Mesendoderm (in vitro differentiated cells): ENCODE results near the gene SPDYC.

Source experiments
- DNase-seq: peaks from one replicate; pipeline ENCODE4 v3.0.0; 2013
- H2AK5ac ChIP-seq: 2 replicates; pipeline ENCODE4 v1.6.1; 2013; ENCODE audit warnings: low read length, inconsistent platforms
- H2BK120ac ChIP-seq: 2 replicates; pipeline ENCODE4 v1.6.1; 2013; ENCODE audit warnings: low read depth, mild to moderate bottlenecking, low read length, moderate library complexity, mixed read lengths
- H2BK15ac ChIP-seq: replicated peaks from 2 replicates; pipeline ENCODE4 v1.6.1; 2013; ENCODE audit warnings: low read depth, mild to moderate bottlenecking, moderate library complexity
- H2BK5ac ChIP-seq: 2 replicates; pipeline ENCODE4 v1.6.1; 2013; ENCODE audit warnings: low read length, inconsistent platforms
- H3K18ac ChIP-seq: 2 replicates; pipeline ENCODE4 v1.6.1; 2013; ENCODE audit warnings: mild to moderate bottlenecking, low read length, mixed read lengths
- H3K23ac ChIP-seq: one replicate; pipeline ENCODE4 v1.6.1; 2013; ENCODE audit warnings: low read length
- H3K27ac ChIP-seq: 2 replicates; pipeline ENCODE4 v1.5.1; 2013; ENCODE audit warnings: low read depth, mild to moderate bottlenecking, inconsistent platforms, low read length, moderate library complexity
- H3K27me3 ChIP-seq: 2 replicates; pipeline ENCODE4 v1.6.1; 2013; ENCODE audit warnings: low read length, control low read depth, mild to moderate bottlenecking, inconsistent platforms; ENCODE audit not compliant: insufficient read depth, poor library complexity
- H3K36me3 ChIP-seq: 2 replicates; pipeline ENCODE4 v1.6.1; 2013; ENCODE audit warnings: low read length, inconsistent platforms; ENCODE audit not compliant: control insufficient read depth, insufficient read depth
- H3K4ac ChIP-seq: one replicate; pipeline ENCODE4 v1.6.1; 2013; ENCODE audit warnings: low read depth, mild to moderate bottlenecking, low read length, moderate library complexity
- H3K4me1 ChIP-seq: 2 replicates; pipeline ENCODE4 v1.6.1; 2013; ENCODE audit warnings: low read depth, low read length, inconsistent platforms; ENCODE audit not compliant: control insufficient read depth
- H3K4me2 ChIP-seq: 2 replicates; pipeline ENCODE4 v1.6.1; 2013; ENCODE audit warnings: low read length
- H3K4me3 ChIP-seq: 2 replicates; pipeline ENCODE4 v1.5.1; 2013; ENCODE audit warnings: mild to moderate bottlenecking, low read length
- H3K56ac ChIP-seq: one replicate; pipeline ENCODE4 v1.6.1; 2013; ENCODE audit warnings: low read length
- H3K79me1 ChIP-seq: 2 replicates; pipeline ENCODE4 v1.6.1; 2013; ENCODE audit warnings: low read length, inconsistent platforms
- H3K79me2 ChIP-seq: 2 replicates; pipeline ENCODE4 v1.6.1; 2013; ENCODE audit warnings: mild to moderate bottlenecking, low read length; ENCODE audit not compliant: control insufficient read depth, insufficient read depth
- H3K9ac ChIP-seq: 2 replicates; pipeline ENCODE4 v1.6.1; 2013; ENCODE audit warnings: low read length, inconsistent platforms
- H4K5ac ChIP-seq: one replicate; pipeline ENCODE4 v1.6.1; 2013; ENCODE audit warnings: low read length
- H4K8ac ChIP-seq: one replicate; pipeline ENCODE4 v1.6.1; 2013; ENCODE audit warnings: low read depth, mild to moderate bottlenecking, control low read depth, low read length, moderate library complexity
- WGBS: extraction: QIAGEN DNeasy Blood & Tissue Kit; methylation state at CpG from one replicate; pipeline ENCODE4 v1.1.7; 2013; ENCODE audit warnings: low lambda C conversion rate, missing lambda C conversion rate; ENCODE audit not compliant: insufficient coverage; ENCODE audit errors: extremely low coverage; 5-methylcytosine and 5-hydroxymethylcytosine counted together

Gene SPDYC

DNA sequence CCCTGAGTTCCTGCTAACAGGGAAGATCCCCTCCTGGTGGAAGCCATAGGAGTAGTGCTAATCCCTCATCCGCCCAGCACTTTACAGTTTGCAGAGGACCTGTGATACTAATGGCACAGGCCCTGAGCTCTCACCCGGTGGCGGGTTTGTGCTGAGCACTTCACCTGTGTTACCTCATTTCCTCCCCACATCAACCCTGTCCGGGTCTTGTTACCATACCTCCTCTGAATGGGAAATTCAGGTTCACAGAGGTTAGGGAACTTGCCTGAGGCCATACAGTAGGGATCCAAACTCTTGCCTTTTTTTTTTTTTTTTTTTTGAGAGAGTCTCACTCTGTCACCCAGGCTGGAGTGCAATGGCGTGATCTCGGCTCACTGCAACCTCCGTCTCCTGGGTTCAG, 36.9 kb downstream of the SPDYC start:
- Histone ChIP-seq H4K5ac (no peak overlapping the region), H2BK120ac (no peak overlapping the region), H2AK5ac (no peak overlapping the region), H4K8ac (no peak overlapping the region), H3K4me1 (no peaks in the 10 kb centered on the region), H3K4ac (no peak overlapping the region), H3K79me1 (no peaks in the 10 kb centered on the region), H3K56ac (no peak overlapping the region), H2BK15ac (no peak overlapping the region), H3K4me2 (no peak overlapping the region), H2BK5ac (no peak overlapping the region), H3K23ac (no peak overlapping the region), H3K27me3 (no peaks in the 10 kb centered on the region), H3K18ac (no peak overlapping the region), H3K9ac (no peak overlapping the region), H3K36me3 (peaks cover 9% of the 10 kb centered on the region), H3K79me2 (no peaks in the 10 kb centered on the region), H3K27ac (no peak overlapping the region), H3K4me3 (no peak overlapping the region)
- DNase-seq, result peak; percentile 55
- no CpG with 5 or more reads among the region's 7 CpGs for WGBS

DNA sequence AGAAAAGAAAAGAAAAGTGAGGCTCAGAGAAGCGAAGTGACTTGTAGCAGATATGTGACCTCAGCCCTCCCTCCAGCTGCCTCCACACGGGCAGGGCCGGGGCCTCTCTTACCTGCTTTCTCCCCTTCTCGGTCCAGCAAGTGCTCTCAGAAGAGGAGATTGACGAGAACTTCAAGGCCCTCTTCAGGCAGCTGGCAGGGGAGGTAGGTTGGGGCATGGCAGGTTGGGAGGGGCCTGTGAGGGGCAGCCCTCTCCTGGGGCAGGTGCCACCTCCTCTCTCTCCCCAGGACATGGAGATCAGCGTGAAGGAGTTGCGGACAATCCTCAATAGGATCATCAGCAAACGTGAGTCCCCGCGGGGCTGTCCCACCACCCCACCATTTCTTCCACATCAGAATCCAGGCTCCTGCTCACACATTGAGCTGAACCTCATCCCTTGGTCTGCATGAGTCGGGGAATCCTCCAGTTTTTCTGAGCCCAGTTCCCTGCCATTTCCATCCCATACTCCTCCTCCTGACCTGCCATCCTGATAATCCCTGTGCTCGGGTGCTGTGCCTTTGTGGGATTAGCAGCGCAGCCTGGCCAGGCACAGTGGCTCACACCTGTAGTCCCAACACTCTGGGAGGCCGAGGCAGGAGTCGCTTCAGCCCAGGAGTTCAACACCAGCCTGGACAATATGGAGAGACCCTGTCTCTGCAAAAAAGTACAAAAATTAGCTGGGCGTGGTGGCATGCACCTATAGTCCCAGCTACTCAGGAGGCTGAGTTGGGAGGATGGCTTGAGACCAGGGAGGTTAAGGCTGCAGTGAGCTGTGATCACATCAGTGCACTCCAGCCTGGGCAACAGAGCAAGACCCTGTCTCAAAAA, 38.1 kb downstream of the SPDYC start:
- Histone ChIP-seq H3K36me3 (peaks cover 9% of the 10 kb centered on the region), H3K18ac (no peak overlapping the region)
- WGBS, result no CpG with 5 or more reads among the region's 16 CpGs

DNA sequence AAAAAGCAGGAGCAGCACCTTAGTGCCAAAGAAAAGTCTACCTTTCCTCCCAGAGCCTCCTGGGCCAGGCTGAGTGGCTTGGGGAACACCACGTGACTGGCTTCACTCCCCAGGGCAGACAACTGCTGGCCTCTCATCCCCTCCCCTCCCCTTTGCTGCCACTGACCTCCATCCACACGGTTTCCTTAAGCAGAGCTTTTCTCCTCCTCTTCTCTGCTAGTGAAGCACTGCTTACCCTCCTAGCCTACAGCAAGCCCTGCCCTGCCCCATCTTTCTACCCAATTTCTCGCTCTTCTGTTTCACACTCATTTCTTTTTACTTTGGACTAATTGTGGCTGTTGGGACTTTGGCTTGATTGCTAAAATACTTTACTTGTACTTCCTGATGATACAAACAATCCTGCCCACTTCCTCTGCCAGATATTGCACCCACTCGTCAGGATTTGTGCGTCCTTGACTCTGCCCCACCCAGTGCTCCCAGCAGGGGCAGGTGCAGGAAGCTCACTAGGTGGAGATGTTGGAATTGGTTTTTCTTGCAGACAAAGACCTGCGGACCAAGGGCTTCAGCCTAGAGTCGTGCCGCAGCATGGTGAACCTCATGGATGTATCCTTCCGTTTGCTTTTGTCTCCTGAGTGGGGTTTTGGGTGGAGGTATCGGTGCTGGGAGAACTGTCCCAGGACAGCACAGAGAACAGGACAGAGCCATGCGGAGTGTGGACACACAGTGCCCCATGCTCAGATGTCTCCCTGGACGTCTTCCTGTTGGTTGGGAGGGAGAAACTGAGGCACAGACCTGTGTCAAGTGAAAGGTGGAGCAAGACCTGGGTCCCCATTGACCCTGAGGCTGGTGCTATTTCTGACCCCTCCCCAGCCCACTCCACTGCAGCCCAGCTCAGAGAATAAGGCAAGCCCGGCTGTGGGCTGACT, 39.0 kb downstream of the SPDYC start:
- Histone ChIP-seq H3K79me2 (no peaks in the 10 kb centered on the region), H3K9ac (no peak overlapping the region), H3K4me1 (peaks cover 9% of the 10 kb centered on the region), H3K36me3 (peaks cover 9% of the 10 kb centered on the region), H3K79me1 (no peaks in the 10 kb centered on the region), H4K8ac (no peak overlapping the region), H2AK5ac (no peak overlapping the region), H2BK5ac (no peak overlapping the region), H2BK15ac (no peak overlapping the region), H3K27ac (no peak overlapping the region), H4K5ac (no peak overlapping the region), H3K56ac (no peak overlapping the region), H3K4ac (no peak overlapping the region), H3K27me3 (no peaks in the 10 kb centered on the region), H3K4me3 (no peak overlapping the region), H3K4me2 (no peak overlapping the region), H3K18ac (no peak overlapping the region), H2BK120ac (no peak overlapping the region), H3K23ac (no peak overlapping the region)
- DNase-seq, result no peak
- WGBS, result no CpG with 5 or more reads among the region's 13 CpGs

More for the DNA sequence above, 38.1 kb downstream of the SPDYC start:
- no peak for DNase-seq
- no peaks in the 10 kb centered on the region for H3K79me2 ChIP-seq
- H2AK5ac ChIP-seq, result no peak overlapping the region
- H3K4me2 ChIP-seq, result no peak overlapping the region
- H3K27me3 ChIP-seq, result no peaks in the 10 kb centered on the region
- H3K23ac ChIP-seq, result no peak overlapping the region
- no peak overlapping the region for H3K4ac ChIP-seq
- no peak overlapping the region for H3K56ac ChIP-seq
- no peak overlapping the region for H2BK120ac ChIP-seq
- H2BK5ac ChIP-seq, result no peak overlapping the region
- H4K8ac ChIP-seq, result no peak overlapping the region
- H3K4me1 ChIP-seq, result peaks cover 5% of the 10 kb centered on the region
- H3K79me1 ChIP-seq, result no peaks in the 10 kb centered on the region
- H2BK15ac ChIP-seq, result no peak overlapping the region
- H4K5ac ChIP-seq, result no peak overlapping the region
- H3K27ac ChIP-seq, result no peak overlapping the region
- H3K9ac ChIP-seq, result no peak overlapping the region
- no peak overlapping the region for H3K4me3 ChIP-seq

DNA sequence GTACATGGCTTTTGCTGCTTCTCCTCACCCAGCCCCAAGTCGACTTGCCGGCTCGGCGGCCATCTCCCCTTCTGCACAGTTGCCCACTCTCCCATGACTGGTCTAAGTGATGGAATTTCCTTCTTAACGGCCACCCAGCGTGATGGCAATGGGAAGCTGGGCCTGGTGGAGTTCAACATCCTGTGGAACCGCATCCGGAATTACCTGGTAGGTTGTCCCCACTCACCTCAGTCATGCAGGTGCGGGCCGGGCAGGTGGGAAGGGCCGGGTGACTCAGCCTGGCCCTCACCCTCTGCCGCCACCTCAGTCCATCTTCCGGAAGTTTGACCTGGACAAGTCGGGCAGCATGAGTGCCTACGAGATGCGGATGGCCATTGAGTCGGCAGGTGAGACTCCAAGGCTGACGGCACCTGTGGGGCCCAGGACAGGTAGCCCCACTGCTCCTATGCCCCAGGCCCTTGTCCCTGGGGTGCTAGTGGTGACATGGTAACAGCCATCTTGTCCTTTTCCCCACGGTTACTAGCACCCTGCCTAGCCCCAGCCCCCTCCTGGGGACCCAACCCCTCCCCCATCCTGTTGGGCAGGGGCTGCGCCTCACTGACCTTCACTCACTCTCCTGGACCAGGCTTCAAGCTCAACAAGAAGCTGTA, 39.8 kb downstream of the SPDYC start:
- Histone ChIP-seq H3K4me3 (no peak overlapping the region), H3K56ac (no peak overlapping the region), H3K4me1 (peaks cover 9% of the 10 kb centered on the region), H4K8ac (no peak overlapping the region), H2BK5ac (no peak overlapping the region), H3K36me3 (peaks cover 9% of the 10 kb centered on the region), H3K9ac (no peak overlapping the region), H3K23ac (no peak overlapping the region), H3K4me2 (no peak overlapping the region), H3K27me3 (no peaks in the 10 kb centered on the region), H4K5ac (no peak overlapping the region), H3K18ac (no peak overlapping the region), H2BK120ac (no peak overlapping the region), H3K27ac (no peak overlapping the region), H3K79me2 (no peaks in the 10 kb centered on the region), H3K4ac (no peak overlapping the region), H2AK5ac (no peak overlapping the region), H3K79me1 (no peaks in the 10 kb centered on the region), H2BK15ac (no peak overlapping the region)
- WGBS, result no CpG with 5 or more reads among the region's 20 CpGs
- DNase-seq, result no peak

DNA sequence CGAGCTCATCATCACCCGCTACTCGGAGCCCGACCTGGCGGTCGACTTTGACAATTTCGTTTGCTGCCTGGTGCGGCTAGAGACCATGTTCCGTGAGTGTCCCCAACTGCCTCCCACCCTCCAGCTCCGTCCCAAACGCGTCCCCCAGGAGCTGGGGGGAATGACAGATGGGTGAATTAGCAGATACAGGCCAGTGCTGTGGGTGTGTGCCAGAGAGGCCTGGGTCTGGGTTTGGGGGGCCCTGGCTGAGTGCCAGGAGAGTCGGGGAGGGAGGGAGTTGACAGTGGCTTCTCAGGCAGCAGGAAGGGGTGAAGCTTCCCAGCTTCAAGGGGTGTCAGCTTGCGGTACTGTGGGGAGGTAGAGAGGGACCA, 40.3 kb downstream of the SPDYC start:
- no peaks in the 10 kb centered on the region for H3K79me1 ChIP-seq
- peaks cover 9% of the 10 kb centered on the region for H3K4me1 ChIP-seq
- H4K5ac ChIP-seq, result no peak overlapping the region
- no peak overlapping the region for H3K9ac ChIP-seq
- no peak overlapping the region for H2BK120ac ChIP-seq
- H2AK5ac ChIP-seq, result no peak overlapping the region
- H3K4me3 ChIP-seq, result no peak overlapping the region
- H3K18ac ChIP-seq, result no peak overlapping the region
- H3K23ac ChIP-seq, result no peak overlapping the region
- H4K8ac ChIP-seq, result no peak overlapping the region
- H3K36me3 ChIP-seq, result peaks cover 9% of the 10 kb centered on the region
- no peaks in the 10 kb centered on the region for H3K27me3 ChIP-seq
- H3K27ac ChIP-seq, result no peak overlapping the region
- no peak overlapping the region for H3K4ac ChIP-seq
- H3K4me2 ChIP-seq, result no peak overlapping the region
- no peak overlapping the region for H2BK15ac ChIP-seq
- no peak for DNase-seq
- no CpG with 5 or more reads among the region's 14 CpGs for WGBS
- H3K79me2 ChIP-seq, result no peaks in the 10 kb centered on the region
- no peak overlapping the region for H3K56ac ChIP-seq
- H2BK5ac ChIP-seq, result no peak overlapping the region
